Coronary artery (tissue), 2 donors: Measurements from ENCODE around the gene NAA15.
"Not testable (repeated sequence)": the region's sequence is repeated elsewhere in the genome, so short reads cannot be mapped to it uniquely, and the experiment has no call there.

Source experiments
- DNase-seq: peaks from one replicate; pipeline ENCODE4 v3.0.0-alpha.2; 2017; ENCODE audit warnings: low spot score
- H3K27ac ChIP-seq, 2 donors: fragments of 200-600 bp; sonication (generic); one replicate each; pipeline ENCODE4 v1.5.1; 2016 to 2019
- H3K4me3 ChIP-seq: fragments of 200-600 bp; sonication (generic); 2 replicates; pipeline ENCODE4 v1.5.1; 2016; ENCODE audit warnings: mild to moderate bottlenecking, moderate library complexity
- CTCF ChIP-seq: fragments of 200-600 bp; sonication (generic); IDR thresholded peaks from one replicate; pipeline ENCODE4 v1.5.1; 2019; ENCODE audit warnings: antibody characterized with exemption

NAA15 gene

DNA sequence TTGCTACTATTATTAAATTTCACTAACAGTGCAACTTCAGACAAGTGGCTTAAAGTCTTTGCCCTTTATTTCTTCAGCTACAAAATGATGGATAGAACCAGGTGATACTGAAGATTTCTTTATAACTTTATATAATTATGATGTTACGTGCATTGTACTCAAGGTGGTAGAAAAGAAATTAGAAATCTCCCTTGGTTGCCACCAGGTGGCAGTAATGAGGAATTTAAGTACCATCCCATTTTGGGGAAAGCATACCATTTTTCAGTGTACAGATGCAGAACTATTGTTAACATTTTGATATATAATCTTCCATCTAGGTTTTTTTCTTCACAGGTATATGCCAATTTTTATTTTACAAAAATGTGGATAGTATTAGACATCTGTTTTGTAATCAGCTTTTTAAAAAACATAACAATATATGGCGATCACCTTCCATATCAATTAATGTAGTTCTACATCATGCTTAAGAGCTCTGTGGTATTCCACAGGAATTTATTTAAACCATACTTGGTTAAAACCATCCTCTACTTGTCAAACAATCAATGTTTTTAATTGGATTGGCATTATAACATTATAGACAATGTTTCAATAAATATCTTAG, 114.9 kb downstream of the NAA15 start:
- peak; percentile 44 for TF ChIP-seq CTCF
- H3K4me3 ChIP-seq, result no peak overlapping the region
- no peak overlapping the region for H3K27ac ChIP-seq
- DNase-seq, result no peak

GRCh38 chr4:139419388-139419914, 118.1 kb downstream of the NAA15 start:
- H3K27ac ChIP-seq, result peak overlapping the region in 1 of 2 donors; percentile 65
- DNase-seq, result no peak
- no peak for TF ChIP-seq CTCF
- no peak overlapping the region for H3K4me3 ChIP-seq

- Histone ChIP-seq H3K27ac (no peak overlapping the region), H3K4me3 (no peak overlapping the region)
- DNase-seq, result no peak
- TF ChIP-seq CTCF, result no peak
Measured at GRCh38 chr4:139420652-139421051, 119.3 kb downstream of the NAA15 start.

GRCh38 chr4:139436122-139436521, 134.8 kb downstream of the NAA15 start:
- DNase-seq, result no peak
- no peak overlapping the region for H3K4me3 ChIP-seq
- no peak for TF ChIP-seq CTCF
- H3K27ac ChIP-seq, result no peak overlapping the region

- no peak for TF ChIP-seq CTCF
- Histone ChIP-seq H3K4me3 (no peak overlapping the region), H3K27ac (no peak overlapping the region)
- DNase-seq, result no peak
Measured at GRCh38 chr4:139438141-139438540, 136.8 kb downstream of the NAA15 start.

GRCh38 chr4:139441029-139441428, 139.7 kb downstream of the NAA15 start:
- H3K27ac ChIP-seq, result no peak overlapping the region
- H3K4me3 ChIP-seq, result no peak overlapping the region
- no peak for TF ChIP-seq CTCF
- DNase-seq, result no peak

DNA sequence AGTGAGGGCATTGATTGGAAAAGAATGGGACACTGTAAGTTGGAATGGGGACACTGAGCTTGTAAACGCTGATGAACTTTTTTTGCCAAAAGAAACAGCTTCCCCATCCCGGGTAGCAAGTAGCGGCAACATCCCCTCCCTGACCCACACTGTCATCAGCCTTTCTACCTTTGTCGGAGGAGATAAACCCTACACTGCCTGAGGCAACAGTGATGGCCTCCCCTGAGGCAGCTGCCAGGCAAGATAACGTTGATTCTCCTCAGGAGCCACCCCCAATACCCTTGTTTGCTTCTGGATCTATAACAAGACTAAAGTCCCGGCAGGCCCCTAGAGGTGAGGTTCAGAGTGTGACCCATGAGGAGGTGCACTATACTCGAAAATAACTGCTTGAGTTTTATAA, 142.4 kb downstream of the NAA15 start:
- no peak overlapping the region for H3K4me3 ChIP-seq
- no peak overlapping the region for H3K27ac ChIP-seq
- TF ChIP-seq CTCF, result no peak
- DNase-seq, result no peak

GRCh38 chr4:139444881-139445280, 143.6 kb downstream of the NAA15 start:
- H3K27ac ChIP-seq, H3K4me3 ChIP-seq, DNase-seq: not testable (repeated sequence)

DNA sequence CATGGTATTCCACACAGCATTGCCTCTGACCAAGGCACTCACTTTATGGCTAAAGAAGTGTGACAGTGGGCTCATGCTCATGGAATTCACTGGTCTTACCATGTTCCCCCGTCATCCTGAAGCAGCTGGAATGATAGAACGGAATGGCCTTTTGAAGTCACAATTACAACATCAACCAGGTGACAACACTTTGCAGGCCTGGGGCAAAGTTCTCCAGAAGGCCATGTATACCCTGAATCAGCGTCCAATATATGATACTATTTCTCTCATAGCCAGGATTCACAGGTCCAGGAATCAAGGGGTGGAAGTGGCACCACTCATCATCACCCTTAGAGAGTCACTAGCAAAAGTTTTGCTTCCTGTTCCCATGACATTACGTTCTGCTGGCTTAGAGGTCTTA, 145.8 kb downstream of the NAA15 start:
- not testable (repeated sequence) for DNase-seq, H3K27ac ChIP-seq, H3K4me3 ChIP-seq
